Stimulated activated CD4-positive, alpha-beta T cell treated with anti-CD3 and anti-CD28 coated beads, Interleukin-4, amount 100 ng/mL, for 48 hours (primary cell): ENCODE results near the gene ARID3B.

Experiments used
- DNase-seq, 2 donors: peaks; one replicate each; pipeline ENCODE4 v3.0.0-alpha.2; 2020; ENCODE audit warnings: low read depth in 2 of 2

ARID3B gene

DNA sequence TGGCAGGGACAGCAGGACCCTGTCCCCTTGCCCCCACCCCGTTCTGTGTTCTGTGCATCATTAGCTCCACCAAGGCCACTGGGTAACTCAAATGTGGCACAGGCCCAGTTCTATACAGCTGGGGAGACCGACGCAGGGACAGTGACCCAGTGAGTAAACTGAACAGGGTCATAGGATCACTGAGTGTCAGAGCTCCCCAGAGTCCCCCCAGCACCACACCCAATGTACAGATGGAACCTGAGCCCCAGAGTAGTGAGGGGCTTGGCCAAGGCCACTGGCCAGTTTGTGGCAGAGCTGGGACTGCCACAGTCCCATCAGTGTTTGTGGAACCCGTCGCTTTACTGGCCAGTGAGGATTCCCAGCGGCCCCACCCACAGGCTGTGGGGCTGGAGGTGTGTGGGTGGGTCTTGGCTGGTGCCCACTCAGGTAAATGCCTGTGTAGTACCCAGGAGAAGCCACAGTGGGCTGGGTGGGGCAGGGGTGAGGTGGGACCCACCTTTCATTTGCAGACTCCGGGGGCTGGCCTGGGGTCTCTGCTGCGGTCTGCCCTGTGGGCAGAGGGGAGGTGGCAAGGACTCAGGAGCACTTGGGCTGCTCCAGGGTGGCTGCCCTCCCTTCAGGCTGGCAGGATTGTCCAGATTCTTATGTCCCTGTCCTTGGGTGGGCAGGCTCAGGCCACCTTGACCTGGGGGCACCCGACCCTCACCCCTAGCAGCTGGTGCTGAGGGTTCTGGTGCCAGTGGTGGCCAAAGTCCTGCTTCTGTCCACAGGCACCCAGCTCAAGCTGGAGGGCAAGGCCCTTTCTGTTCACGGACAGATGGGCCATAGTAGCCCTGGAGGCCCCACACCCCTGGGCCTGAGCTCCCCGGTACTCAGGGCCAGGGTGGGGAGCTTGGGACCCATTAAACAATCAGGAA lies 63.0 kb downstream of the ARID3B start:
- no peak for DNase-seq

DNA sequence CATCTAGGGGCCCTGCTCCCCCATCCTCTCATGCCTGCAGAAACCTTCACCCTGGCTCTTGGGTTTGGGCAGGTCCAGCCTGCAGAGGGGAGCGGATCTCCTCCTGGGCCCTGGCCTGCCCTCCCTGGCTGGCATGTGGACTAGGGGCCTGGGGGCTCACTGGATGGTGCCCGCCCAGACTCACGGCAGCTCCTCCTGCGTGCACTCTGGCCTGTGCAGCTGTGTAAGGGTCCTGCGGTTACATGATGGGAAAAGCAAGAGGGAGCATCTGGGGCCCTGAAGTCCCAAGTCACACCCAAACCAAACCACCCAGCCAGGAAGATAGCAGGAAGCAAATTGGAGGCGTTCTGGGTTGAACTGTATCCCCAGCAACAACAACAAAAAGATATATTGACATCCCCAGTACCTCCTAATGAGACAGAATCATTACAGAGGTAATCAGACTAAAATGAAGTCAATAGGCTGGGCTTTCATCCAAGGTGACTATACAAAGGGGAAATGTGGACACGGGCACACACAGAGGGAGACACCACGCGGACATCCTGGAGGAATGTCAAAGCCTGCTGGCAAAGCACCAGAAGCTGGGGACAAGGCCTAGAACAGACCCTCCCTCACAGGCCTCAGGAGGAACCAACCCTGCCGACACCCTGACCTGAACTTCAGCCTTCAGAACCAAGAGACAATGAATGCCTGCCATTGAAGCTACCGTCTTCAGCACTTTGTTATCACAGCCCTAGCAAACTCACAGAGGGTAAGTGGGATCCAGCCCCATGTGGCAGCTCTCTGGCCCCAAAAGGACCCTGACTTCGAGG lies 64.2 kb downstream of the ARID3B start:
- DNase-seq = no peak

DNA sequence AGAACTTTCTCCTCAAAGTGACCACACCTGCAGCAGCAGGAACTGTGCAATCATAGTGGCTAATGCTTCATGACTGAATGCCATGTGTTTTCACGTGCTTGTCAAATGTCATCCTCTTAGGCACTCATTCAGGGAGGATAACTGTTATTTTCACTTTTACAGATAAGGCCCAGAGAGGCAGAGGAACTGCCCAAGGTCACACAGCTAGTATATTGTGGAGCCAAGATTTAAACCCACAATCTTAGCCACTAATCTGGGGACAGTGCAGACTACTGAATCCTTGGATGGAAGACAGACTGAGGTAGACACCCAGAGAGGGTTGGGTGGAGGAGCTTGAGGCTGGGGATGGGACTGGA lies 64.8 kb downstream of the ARID3B start:
- DNase-seq = no peak

DNA sequence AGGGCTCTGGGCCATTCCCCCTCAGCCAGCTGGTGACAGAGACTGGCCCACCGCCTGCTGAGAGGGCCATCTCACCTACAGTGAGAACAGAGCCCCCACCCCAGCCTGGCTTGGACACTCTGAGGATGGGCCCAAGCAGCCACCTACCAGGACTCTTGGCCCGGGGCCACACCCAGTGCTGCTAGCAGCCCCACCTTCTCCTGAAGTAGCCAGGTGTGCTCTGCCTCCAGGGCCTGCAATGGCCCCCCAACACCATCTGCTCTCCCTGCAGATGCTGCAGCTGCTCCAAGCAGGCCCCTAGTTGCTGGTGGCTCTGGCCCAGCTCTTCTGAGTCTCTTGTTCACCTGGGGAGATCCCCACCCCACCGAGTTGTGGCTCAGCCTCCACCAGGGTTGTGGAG lies 67.8 kb downstream of the ARID3B start:
- no peak for DNase-seq

DNA sequence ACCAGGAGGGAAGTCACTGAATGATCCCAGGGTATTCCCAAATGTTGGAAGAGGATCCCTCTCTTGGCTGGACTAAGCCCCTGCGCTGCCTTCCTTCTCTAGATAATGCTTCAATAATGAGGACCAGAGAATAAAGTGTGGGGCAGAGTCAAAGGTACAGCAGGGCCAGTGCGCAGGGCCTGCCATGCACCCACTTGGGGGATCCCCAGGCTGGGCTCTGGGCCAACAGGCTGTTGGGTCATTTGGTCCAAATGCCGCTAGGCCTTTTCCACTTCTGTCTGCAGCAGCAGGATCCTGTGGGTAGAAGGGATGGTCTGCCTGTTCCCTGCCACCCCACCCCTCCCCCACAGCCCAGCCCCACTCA lies 68.9 kb downstream of the ARID3B start:
- no peak for DNase-seq

DNA sequence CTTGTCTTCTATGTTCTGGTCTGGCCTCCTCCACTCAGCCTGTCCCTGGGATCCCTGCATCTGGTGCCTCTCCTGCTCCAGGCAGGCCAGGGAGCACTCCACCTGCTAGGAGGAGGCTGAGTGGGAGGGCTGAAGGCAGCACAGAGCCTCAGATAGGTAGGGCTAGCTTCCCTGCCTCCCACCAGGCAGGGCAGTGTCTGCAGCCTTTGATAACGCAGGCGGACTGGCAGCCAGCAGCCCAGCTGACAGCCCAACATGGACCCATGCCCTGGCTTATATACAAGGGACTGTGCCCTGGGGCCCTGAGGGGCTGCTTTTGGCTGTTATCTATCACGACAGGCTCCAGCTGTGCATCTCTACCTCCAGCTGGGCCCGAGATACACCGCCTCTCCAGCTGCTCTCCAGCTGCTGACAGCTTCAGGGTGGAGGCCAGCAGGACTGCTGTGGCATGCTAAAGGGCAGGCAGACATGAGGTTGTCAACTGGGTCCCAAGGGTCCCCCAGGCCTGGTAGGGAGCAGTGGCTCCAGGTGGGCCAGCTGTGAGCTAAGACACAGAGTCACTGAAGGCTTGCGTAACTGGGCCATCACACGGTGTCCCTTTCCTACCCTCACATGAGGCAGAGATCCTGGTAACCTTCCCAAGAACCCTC lies 69.4 kb downstream of the ARID3B start:
- no peak for DNase-seq

DNA sequence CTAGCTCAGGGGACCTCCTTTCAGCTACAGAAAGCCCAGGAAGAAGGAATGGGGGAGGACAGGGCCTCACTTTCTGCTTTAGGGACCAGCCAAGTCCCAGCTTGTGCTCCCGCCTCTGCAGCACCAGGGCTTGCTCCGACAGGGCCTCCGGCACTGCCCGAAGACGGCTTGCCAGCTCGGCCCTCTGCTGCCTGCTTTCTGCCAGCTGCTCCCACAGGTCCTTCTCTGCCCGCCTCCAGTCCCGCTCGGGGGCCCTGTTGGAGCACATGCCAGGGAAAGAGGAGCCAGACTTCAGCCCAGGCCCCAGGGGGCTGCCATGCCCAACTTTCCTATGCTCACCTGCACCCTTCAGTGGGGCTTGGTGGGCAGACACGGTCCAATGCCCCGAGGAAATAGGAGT lies 70.3 kb downstream of the ARID3B start:
- DNase-seq = no peak

DNA sequence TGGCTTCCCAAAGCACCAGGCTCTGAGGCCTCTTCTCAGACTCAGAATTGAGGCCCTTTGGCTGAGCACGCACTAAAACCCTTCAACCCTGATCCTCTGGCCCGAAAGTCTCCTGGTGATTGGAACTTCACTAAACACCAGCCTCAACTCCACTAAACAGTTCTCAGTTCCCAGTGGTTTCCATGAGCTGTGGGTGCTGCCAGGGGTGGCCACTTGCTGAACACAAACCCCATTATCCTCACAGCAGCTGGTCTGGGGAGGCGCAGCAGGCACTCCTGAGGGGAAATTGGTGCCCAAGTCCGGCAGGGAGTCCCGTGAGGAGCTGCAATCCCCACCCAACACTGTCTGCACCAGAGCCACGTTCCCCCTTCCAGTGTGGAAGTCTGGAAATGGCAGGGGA lies 70.8 kb downstream of the ARID3B start:
- DNase-seq = no peak

DNA sequence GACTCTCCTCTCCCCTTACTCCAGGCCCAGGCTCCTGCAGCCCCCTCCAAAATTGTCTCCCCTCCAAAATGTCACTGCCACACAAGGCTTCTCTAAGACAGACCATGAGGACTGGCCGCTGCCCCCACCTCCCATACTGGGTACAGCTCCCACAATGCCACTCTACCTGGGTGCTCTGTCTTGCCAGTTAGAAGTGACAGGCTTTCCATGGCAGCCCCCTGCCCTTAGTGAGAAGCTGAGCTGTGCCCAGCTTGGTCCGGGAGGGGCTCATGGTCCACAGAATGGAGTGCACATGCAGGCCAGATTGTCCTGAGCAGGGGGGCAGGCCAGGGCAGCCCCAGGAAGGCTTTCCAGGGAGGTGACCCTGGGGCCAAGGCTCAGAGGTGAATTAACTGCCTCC lies 71.7 kb downstream of the ARID3B start:
- no peak for DNase-seq

DNA sequence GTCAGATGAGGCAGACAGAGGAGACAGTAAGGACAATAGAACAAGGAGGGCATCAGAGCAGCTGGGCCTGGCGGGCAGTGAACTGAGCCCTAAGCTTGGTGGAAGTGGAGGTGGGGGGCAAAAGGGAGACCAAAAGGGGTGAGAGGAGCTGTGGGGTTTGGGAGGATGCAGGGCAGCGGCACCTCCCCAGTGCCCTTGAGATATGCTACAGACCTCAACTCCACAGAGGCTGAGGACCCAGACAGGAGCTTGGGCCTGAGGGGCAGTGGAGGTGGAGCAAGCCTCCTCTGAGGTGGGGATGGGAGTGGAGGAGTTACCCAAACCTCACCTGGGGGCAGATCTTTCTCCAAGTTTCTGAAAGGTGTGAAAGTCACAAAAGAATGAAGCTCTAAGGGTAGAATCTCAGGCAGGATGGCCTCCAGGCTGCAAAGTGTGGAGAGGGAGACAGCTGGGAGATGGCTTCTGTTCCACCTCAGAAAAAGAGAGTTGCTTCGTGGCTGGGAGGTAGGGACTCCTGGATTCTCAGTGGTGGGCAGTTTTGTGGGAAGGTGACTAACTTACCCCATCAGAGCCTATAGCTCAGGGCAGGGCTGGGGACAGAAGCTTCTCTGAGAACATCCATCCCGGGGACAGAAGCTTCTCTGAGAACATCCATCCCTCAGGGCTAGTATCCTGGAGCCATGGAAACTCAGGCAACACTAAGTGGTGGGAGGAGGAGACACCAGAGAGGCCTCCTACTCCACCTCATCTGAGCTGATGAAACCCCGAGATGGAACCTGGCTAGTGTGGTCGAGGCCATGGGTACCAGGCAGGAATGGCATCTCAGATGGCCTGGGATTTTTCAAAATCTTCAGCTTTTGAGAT lies 72.3 kb downstream of the ARID3B start:
- DNase-seq = no peak

DNA sequence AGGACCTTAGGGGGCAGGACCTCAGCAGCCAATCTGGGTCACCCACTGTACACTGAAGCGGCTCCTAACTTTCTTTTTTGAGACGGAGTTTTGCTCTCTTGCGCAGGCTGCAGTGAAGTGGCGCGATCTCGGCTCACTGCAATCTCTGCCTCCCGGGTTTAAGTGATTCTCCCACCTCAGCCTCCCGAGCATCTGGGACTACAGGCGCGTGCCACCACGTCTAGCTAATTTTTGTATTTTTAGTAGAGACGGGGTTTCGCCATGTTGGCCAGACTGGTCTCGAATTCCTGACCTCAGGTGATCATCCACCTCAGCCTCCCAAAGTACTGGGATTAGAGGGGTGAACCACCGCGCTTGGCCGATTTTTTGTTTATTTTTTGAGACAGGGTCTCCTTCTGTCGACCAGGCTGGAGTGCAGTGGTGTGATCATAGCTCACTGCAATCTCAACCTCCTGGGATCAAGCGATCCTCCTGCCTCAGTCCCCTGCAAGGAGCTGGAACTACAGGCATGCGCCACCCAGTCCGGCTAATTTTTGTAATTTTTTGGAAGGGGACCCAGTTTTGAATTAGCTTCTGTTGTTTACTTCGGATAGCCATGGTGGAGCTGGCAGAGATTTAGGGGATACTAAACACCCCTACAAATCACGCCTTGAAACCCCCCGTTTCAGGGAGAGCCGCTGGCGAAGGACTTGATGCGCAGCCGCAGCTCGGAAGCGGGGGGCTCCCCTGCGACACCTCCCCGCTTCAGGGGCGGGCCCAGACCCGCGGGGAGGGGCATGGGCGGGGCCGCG lies 73.1 kb downstream of the ARID3B start:
- no peak for DNase-seq

DNA sequence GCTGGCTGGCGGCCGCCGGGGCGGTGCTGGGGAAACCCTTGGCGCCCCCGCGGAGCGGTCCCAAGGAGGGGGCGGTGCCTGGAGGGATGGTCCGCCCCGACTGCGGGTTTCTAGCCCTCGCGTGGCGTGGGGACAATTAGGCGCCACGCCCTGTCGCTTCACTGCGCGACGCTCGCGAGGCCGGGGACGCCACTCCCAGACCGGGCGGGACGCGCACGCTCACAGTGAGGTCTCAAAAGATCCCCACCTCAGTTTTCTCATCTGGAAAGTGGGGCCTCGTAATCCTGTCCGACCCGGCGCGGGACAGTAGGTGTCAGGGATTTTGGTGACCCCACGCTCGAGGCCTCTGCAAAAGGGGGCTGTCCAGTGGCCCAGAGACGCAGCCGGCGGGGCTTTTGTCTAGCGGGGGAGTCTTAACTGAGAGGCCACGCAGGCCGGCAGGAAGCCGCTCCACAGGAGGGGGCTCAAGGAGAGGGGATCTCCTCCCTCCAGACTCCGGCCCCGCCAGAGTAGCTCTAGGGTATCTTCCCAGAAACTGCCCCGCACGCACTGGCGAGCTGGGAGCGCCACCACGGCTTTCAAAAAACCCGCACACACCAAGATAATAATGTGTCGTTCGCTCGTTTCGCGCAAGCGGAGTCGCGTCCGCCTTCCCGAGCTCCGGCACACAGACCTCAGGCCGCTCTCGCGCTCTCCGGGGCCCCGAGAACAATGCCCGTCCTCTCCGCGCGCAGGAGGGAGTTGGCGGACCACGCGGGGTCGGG lies 73.9 kb downstream of the ARID3B start:
- peak; percentile 67 to 81 for DNase-seq

DNA sequence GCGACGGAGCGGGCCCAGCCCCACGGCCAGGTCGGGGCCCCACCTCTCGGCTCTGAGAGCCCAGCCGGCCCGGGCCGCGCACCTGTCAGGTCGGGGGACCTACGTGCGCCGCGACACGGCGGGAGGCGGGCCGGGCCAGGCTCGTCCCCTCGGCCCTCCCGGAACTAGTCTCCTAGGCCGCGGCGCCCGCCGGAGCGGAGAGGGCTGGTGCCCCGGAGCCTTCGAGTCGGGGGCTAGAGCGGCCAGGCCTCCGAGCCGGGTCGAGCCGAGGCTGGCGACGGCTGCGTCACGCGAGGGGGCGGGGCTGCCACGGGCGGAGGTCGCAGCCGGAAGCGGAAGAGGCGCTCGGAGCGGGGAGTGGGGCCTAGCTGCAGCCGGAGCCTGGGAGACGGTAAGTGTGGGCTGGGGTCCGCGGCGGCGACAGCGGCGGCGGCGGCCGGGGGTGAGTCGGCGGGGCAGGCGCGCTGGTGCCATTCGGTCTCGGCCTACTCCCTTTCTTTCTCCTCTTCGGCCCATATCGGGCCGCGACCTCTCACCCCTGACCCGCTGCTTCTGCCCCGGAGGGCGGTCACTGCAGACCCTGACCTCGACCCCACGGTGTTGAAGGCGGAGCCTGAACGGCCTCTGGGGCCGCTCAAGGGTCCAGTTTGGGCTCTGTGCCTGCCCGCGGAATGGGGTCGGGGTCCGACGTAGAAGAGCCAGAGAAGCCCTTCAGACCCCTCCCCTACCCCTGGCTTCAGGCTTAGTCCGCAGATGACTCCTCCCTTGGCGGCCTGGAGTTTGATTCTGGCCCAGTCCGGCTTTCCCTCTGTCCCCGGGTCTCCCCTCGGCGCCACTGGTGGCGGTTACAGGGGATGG lies 74.7 kb downstream of the ARID3B start, which contains the start of gene CLK3:
CLK3 (plus strand) TSS at position 329 of the 858 bp plus-strand sequence. CDS start 3,361 bp downstream, outside the sequence.
- DNase-seq = peak; percentile 96 to 98

DNA sequence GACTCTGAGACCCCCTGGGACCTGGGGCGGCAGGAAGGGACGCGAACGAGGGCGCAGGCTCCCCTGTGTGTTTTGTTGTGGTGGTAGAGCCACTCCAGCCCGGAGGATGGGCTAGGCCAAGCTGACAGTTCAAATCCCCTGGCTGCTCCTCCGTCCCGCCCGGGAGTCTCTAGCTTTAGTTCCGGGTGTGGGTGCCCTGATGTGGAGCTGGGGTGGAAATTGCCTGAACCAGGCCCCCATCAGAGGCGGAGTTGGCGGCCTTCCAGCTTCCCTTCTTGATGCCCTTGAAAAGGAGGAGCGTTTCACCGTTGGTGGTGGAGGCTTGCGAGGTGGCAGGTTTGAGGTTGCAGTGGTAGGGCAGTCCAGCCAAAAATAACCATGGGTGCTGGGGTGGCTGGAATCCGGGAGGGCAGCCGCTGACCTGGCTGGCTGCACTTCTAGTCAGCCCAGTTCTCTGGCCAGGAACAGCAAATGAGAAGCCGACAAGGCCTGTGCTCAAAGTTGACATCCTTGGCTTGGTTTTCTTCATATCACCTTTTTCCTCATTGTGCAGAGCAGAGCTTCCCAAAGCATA lies 75.4 kb downstream of the ARID3B start:
- peak; percentile 48 to 53 for DNase-seq

DNA sequence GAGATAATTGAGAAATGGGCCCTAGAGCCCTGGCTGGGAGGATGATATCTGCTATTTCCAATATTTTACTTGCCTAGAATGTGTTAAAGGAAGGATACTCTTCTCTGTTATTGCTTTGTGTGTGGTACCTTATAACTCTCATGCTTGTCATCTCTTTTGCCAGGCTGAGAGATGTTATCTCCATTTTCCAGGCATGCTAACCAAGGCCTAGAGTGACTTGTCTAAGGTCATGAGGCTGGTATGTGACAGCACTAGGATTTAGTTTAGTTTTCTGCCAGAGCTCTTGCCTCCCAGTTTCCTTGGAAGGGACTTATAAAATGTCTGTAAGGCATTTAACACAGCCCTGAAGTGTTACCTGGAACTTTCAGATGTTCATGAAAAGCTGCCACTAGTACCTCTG lies 76.0 kb downstream of the ARID3B start:
- no peak for DNase-seq

DNA sequence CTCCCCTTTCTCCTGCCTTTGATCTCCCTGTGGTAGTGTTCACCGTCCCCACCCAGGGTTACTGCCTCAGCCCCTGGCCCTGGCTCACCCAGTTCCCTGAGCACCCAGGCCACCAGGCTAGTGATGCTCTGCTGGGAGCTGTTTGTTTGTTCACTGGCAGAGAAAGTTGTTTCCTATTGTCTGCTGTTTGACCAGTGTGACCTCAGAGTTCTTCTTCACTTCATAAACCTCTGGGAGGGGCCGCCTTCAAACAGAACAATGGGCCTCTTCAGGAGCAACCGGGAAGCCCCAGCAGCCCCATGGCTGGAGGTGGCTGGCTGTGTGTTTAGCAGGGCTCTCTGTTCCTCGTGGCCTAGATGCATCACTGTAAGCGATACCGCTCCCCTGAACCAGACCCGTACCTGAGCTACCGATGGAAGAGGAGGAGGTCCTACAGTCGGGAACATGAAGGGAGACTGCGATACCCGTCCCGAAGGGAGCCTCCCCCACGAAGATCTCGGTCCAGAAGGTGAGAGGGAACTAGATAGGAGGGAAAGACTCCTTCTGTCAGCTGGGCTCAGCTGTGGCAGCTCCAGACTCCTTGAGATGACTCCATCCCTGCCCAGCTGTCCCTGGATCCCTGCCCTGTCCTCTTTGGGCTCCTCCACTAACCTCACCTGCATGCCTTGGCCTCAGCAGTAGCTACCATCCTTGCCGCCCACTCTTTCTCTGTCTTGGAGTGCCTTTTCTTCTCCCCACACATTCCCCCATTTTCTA lies 78.0 kb downstream of the ARID3B start:
- DNase-seq = no peak

DNA sequence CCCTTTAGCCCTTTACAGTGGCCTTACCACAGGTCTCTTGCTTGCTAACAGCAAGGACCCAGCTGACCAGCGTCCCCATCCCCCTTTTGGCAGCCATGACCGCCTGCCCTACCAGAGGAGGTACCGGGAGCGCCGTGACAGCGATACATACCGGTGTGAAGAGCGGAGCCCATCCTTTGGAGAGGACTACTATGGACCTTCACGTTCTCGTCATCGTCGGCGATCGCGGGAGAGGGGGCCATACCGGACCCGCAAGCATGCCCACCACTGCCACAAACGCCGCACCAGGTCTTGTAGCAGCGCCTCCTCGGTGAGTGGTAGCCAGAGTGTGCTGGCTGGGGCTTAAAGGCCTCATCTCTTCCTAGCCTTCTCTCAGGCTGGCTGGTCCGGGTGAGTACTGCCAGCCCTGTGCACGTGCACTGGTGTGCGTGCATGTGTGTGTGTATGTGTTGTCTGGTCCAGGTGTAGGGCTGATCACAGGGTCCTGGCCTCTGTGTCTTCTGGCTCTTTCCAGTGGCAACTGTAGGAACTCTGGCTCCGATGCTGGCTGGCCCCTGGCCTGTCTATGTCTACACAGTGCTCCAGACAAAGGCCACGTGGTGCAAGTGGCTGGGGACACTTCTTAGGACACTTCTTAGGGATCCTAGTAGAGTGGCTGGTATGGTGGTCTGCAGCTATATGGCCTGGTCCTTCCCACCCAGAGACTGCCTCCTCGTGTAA lies 79.1 kb downstream of the ARID3B start:
- DNase-seq = no peak
